ENCODE data around the gene KIAA1755. TPM values are rescaled to one million over a fixed set of nuclear protein-coding genes. Genes with fewer than 3 reads are reported as not detected.

KIAA1755 gene
- polyA plus RNA-seq, 1 donor from 2014 or later = not detected

GRCh38 chr20:38216746-38217595 is 43.6 kb downstream of the KIAA1755 start:
- Histone ChIP-seq H3K36me3 (ENCODE audit: insufficient read depth, low read length) (no peaks in the 10 kb centered on the region), H3K27me3 (ENCODE audit: insufficient read depth, low read depth, low read length) (no peaks in the 10 kb centered on the region), H3K9ac (ENCODE audit: low read length) (no peak overlapping the region), H3K9me2 (ENCODE audit: insufficient read depth, low read length) (no peaks in the 10 kb centered on the region), H2AFZ (ENCODE audit: low read depth, low read length) (no peak overlapping the region), H4K20me1 (ENCODE audit: insufficient read depth) (no peaks in the 10 kb centered on the region), H3K4me2 (ENCODE audit: low read length) (no peak overlapping the region), H3K9me3 (ENCODE audit: low read length) (no peaks in the 10 kb centered on the region), H3K79me2 (replicated peaks; ENCODE audit: insufficient read depth, low read length) (no peaks in the 10 kb centered on the region), H3F3A (ENCODE audit: insufficient read depth, low read length, poor library complexity, severe bottlenecking) (no peaks in the 10 kb centered on the region), H3K27ac (ENCODE audit: low read length) (no peak overlapping the region), H3K4me3 (ENCODE audit: low read length) (no peak overlapping the region)
- TF ChIP-seq MXI1 (conservative IDR thresholded peaks at IDR 0.05; ENCODE audit: poor library complexity, severe bottlenecking) (no peak), CTCF (IDR thresholded peaks at IDR 0.05; ENCODE audit: poor library complexity, severe bottlenecking) (no peak), EZH2 (IDR thresholded peaks at IDR 0.05; ENCODE audit: borderline replicate concordance, insufficient read depth, low read length, poor library complexity, severe bottlenecking) (no peak), POLR2AphosphoS5 (IDR thresholded peaks at IDR 0.05) (no peak), EP300 (conservative IDR thresholded peaks at IDR 0.05; ENCODE audit: poor library complexity, severe bottlenecking) (no peak), TAF1 (IDR thresholded peaks at IDR 0.05; ENCODE audit: low read depth) (no peak), SMC3 (conservative IDR thresholded peaks at IDR 0.05; ENCODE audit: poor library complexity) (no peak), RAD21 (conservative IDR thresholded peaks at IDR 0.05) (no peak)
- TF ChIP-seq, protein P1, sequence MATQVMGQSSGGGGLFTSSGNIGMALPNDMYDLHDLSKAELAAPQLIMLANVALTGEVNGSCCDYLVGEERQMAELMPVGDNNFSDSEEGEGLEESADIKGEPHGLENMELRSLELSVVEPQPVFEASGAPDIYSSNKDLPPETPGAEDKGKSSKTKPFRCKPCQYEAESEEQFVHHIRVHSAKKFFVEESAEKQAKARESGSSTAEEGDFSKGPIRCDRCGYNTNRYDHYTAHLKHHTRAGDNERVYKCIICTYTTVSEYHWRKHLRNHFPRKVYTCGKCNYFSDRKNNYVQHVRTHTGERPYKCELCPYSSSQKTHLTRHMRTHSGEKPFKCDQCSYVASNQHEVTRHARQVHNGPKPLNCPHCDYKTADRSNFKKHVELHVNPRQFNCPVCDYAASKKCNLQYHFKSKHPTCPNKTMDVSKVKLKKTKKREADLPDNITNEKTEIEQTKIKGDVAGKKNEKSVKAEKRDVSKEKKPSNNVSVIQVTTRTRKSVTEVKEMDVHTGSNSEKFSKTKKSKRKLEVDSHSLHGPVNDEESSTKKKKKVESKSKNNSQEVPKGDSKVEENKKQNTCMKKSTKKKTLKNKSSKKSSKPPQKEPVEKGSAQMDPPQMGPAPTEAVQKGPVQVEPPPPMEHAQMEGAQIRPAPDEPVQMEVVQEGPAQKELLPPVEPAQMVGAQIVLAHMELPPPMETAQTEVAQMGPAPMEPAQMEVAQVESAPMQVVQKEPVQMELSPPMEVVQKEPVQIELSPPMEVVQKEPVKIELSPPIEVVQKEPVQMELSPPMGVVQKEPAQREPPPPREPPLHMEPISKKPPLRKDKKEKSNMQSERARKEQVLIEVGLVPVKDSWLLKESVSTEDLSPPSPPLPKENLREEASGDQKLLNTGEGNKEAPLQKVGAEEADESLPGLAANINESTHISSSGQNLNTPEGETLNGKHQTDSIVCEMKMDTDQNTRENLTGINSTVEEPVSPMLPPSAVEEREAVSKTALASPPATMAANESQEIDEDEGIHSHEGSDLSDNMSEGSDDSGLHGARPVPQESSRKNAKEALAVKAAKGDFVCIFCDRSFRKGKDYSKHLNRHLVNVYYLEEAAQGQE (IDR thresholded peaks at IDR 0.05; ENCODE audit: borderline replicate concordance) = no peak

DNA sequence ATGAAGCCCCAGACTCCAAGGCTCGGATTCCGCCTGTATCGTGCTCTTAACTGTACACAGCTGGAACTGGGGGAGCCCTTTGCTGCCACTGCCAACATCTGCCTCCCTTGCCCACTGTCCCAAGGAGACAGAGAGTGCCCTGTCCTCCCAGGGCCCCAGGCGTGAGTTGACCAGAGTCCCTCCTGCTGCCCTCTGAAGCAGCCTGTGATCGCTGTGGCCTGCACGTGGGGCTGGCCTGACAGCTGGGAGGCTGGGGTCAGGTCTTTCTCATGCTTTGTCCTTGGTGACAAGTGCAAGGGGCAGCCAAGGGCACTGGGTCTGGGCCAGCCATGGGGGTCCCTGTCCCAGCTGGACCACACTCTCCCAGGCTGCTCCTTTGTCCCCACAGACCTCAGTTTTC is 44.3 kb downstream of the KIAA1755 start:
- Histone ChIP-seq H3K27me3 (ENCODE audit: insufficient read depth, low read depth, low read length) (no peaks in the 10 kb centered on the region), H4K20me1 (ENCODE audit: insufficient read depth) (no peaks in the 10 kb centered on the region), H3K4me2 (ENCODE audit: low read length) (no peak overlapping the region), H3K9ac (ENCODE audit: low read length) (no peak overlapping the region), H2AFZ (ENCODE audit: low read depth, low read length) (no peak overlapping the region), H3K36me3 (ENCODE audit: insufficient read depth, low read length) (no peaks in the 10 kb centered on the region), H3F3A (ENCODE audit: insufficient read depth, low read length, poor library complexity, severe bottlenecking) (no peaks in the 10 kb centered on the region), H3K4me3 (ENCODE audit: low read length) (no peak overlapping the region), H3K27ac (ENCODE audit: low read length) (no peak overlapping the region), H3K9me3 (ENCODE audit: low read length) (no peaks in the 10 kb centered on the region), H3K79me2 (replicated peaks; ENCODE audit: insufficient read depth, low read length) (no peaks in the 10 kb centered on the region), H3K9me2 (ENCODE audit: insufficient read depth, low read length) (no peaks in the 10 kb centered on the region)
- TF ChIP-seq TAF1 (IDR thresholded peaks at IDR 0.05; ENCODE audit: low read depth) (no peak), POLR2AphosphoS5 (IDR thresholded peaks at IDR 0.05) (no peak), EP300 (conservative IDR thresholded peaks at IDR 0.05; ENCODE audit: poor library complexity, severe bottlenecking) (no peak), SMC3 (conservative IDR thresholded peaks at IDR 0.05; ENCODE audit: poor library complexity) (no peak), CTCF (IDR thresholded peaks at IDR 0.05; ENCODE audit: poor library complexity, severe bottlenecking) (no peak), EZH2 (IDR thresholded peaks at IDR 0.05; ENCODE audit: borderline replicate concordance, insufficient read depth, low read length, poor library complexity, severe bottlenecking) (no peak), RAD21 (conservative IDR thresholded peaks at IDR 0.05) (no peak), MXI1 (conservative IDR thresholded peaks at IDR 0.05; ENCODE audit: poor library complexity, severe bottlenecking) (no peak)
- TF ChIP-seq, protein P1 (IDR thresholded peaks at IDR 0.05; ENCODE audit: borderline replicate concordance) = no peak

All from neural cell (in vitro differentiated cells).